DOHH2 (cell line): ENCODE results near the gene EXOC6B.

ENCODE experiments used
- H3F3A ChIP-seq: fragments of 200-600 bp; sonication (generic), shearing (Covaris generic); 2 replicates; pipeline ENCODE4 v1.6.0; 2016; ENCODE audit warnings: antibody characterized with exemption, mild to moderate bottlenecking; ENCODE audit not compliant: control insufficient read depth, insufficient read depth
- H3K27ac ChIP-seq: fragments of 200-600 bp; sonication (generic); 2 replicates; pipeline ENCODE4 v1.5.1; 2014; ENCODE audit warnings: low read depth, mild to moderate bottlenecking, low read length, moderate library complexity
- H3K27me3 ChIP-seq: fragments of 200-600 bp; sonication (generic); 2 replicates; pipeline ENCODE4 v1.6.1; 2014; ENCODE audit warnings: mild to moderate bottlenecking, low read length, mixed read lengths; ENCODE audit not compliant: control insufficient read depth
- H3K36me3 ChIP-seq: fragments of 200-600 bp; sonication (generic); 2 replicates; pipeline ENCODE4 v1.6.1; 2014; ENCODE audit warnings: mild to moderate bottlenecking, low read length, moderate library complexity, mixed read lengths; ENCODE audit not compliant: control insufficient read depth
- H3K4me1 ChIP-seq: fragments of 200-600 bp; sonication (generic); 2 replicates; pipeline ENCODE4 v1.6.1; 2014; ENCODE audit warnings: mild to moderate bottlenecking, low read length, mixed read lengths; ENCODE audit not compliant: control insufficient read depth
- H3K4me2 ChIP-seq: fragments of 200-600 bp; sonication (generic); 2 replicates; pipeline ENCODE4 v1.6.0; 2014; ENCODE audit warnings: mild to moderate bottlenecking, low read length, moderate library complexity
- H3K4me3 ChIP-seq: fragments of 200-600 bp; sonication (generic); 2 replicates; pipeline ENCODE4 v1.5.1; 2014; ENCODE audit warnings: mild to moderate bottlenecking, low read length, mixed read lengths
- H3K79me2 ChIP-seq: fragments of 200-600 bp; sonication (generic); 2 replicates; pipeline ENCODE4 v1.6.1; 2014; ENCODE audit warnings: mild to moderate bottlenecking, low read length, mixed read lengths; ENCODE audit not compliant: control insufficient read depth
- H3K9me2 ChIP-seq: fragments of 200-600 bp; sonication (generic); replicated peaks from 2 replicates; pipeline ENCODE4 v1.6.1; 2014; ENCODE audit warnings: mild to moderate bottlenecking, low read length, mixed read lengths; ENCODE audit not compliant: control insufficient read depth
- H3K9me3 ChIP-seq: fragments of 200-600 bp; sonication (generic); 2 replicates; pipeline ENCODE4 v1.6.1; 2014; ENCODE audit warnings: antibody characterized with exemption, low read length, mixed read lengths; ENCODE audit not compliant: control insufficient read depth, insufficient read depth
- H4K20me1 ChIP-seq: fragments of 200-600 bp; sonication (generic); 2 replicates; pipeline ENCODE4 v1.6.0; 2014; ENCODE audit warnings: low read depth, mild to moderate bottlenecking, antibody characterized with exemption, low read length, moderate library complexity; ENCODE audit not compliant: control insufficient read depth, insufficient read depth
- EZH2phosphoT487 ChIP-seq: fragments of 200-600 bp; sonication (generic); IDR thresholded peaks from 2 replicates; pipeline ENCODE4 v1.6.1; 2017; ENCODE audit warnings: borderline replicate concordance, mild to moderate bottlenecking, antibody characterized with exemption, low read length, moderate library complexity, mixed read lengths
- TF ChIP-seq, protein P1 (sequence below): fragments of 200-600 bp; sonication (generic); IDR thresholded peaks from one replicate; pipeline ENCODE4 v1.5.1; 2014; ENCODE audit warnings: antibody characterized with exemption, mild to moderate bottlenecking, low read depth, low read length; ENCODE audit not compliant: poor library complexity, severe bottlenecking

Gene EXOC6B

DNA sequence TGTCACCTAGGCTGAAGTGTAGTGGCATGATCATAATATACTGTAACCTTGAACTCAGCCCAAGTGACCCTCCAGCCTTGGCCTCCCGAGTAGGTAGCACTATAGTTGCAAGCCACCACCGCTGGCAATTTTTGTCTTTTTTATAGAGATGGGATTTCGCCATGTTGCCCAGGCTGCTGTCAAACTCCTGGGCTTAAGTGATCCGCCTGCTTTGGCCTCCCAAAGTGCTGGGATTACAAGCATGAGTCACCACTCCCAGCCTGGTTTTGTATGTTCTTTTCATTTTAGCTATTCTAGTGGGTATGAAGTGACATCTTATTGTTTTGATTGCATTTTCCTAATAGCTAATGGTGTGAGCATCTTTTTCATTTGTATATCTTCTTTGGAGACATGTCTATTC lies 11.3 kb upstream of the EXOC6B start:
- Histone ChIP-seq H3K9me3 (no peaks in the 10 kb centered on the region), H3K27ac (no peak overlapping the region), H3K4me2 (no peak overlapping the region), H3K4me3 (no peak overlapping the region), H3K9me2 (no peaks in the 10 kb centered on the region), H4K20me1 (no peaks in the 10 kb centered on the region), H3K79me2 (no peaks in the 10 kb centered on the region), H3K4me1 (no peaks in the 10 kb centered on the region), H3F3A (no peaks in the 10 kb centered on the region), H3K36me3 (no peaks in the 10 kb centered on the region), H3K27me3 (peaks cover 4% of the 10 kb centered on the region; the same call in 1 of the 2 replicates)
- TF ChIP-seq EZH2phosphoT487: no peak
- TF ChIP-seq, protein P1, sequence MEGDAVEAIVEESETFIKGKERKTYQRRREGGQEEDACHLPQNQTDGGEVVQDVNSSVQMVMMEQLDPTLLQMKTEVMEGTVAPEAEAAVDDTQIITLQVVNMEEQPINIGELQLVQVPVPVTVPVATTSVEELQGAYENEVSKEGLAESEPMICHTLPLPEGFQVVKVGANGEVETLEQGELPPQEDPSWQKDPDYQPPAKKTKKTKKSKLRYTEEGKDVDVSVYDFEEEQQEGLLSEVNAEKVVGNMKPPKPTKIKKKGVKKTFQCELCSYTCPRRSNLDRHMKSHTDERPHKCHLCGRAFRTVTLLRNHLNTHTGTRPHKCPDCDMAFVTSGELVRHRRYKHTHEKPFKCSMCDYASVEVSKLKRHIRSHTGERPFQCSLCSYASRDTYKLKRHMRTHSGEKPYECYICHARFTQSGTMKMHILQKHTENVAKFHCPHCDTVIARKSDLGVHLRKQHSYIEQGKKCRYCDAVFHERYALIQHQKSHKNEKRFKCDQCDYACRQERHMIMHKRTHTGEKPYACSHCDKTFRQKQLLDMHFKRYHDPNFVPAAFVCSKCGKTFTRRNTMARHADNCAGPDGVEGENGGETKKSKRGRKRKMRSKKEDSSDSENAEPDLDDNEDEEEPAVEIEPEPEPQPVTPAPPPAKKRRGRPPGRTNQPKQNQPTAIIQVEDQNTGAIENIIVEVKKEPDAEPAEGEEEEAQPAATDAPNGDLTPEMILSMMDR: no peak

DNA sequence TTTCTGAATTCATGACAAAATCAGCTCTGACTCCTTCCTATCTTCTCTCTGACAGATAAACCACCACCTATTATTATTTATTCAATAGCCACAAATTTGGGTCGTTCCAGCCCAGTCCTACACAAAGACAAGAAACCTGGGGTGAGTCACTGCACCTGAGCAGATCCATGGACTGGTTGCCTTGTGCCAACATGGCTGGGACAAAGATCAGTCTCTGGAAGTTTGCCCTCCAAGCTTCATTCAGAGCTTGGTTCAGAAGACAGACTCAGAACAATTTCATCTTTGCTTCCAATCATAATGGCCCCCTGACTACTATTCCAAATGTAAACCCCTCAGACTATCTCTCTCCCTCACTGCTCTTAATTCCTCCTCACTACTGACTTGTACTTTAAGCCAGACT lies 9.6 kb upstream of the EXOC6B start:
- H3K9me2 ChIP-seq: no peaks in the 10 kb centered on the region
- no peak overlapping the region for H3K27ac ChIP-seq
- no peaks in the 10 kb centered on the region for H3K9me3 ChIP-seq
- no peaks in the 10 kb centered on the region for H3F3A ChIP-seq
- no peak overlapping the region for H3K4me3 ChIP-seq
- no peaks in the 10 kb centered on the region for H4K20me1 ChIP-seq
- no peak overlapping the region for H3K4me2 ChIP-seq
- H3K4me1 ChIP-seq: no peaks in the 10 kb centered on the region
- H3K27me3 ChIP-seq: peaks cover 7% of the 10 kb centered on the region; the same call in 1 of the 2 replicates
- H3K79me2 ChIP-seq: no peaks in the 10 kb centered on the region
- TF ChIP-seq, protein P1: no peak
- no peak for TF ChIP-seq EZH2phosphoT487
- H3K36me3 ChIP-seq: no peaks in the 10 kb centered on the region

DNA sequence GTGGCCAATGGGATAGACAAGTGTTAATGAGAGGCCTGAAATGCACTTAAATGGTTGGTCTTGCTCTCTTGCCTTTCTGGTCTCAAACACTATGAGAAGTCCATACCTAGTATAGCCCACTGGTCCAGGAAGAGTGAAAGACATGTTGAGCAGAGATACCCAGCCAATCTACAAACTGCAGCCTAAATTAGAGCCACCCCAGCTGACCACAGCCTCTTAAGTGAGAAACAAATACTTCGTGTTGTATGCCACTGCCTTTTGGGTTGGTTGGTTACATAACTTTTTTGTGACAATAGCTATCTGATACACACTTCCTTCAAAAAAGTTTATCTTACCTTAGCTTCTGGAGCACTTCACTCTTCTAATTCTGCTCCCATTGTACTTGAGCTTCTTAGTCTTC lies 8.8 kb upstream of the EXOC6B start:
- Histone ChIP-seq H3K9me2 (no peaks in the 10 kb centered on the region), H3K79me2 (no peaks in the 10 kb centered on the region), H3K9me3 (no peaks in the 10 kb centered on the region), H3K27ac (no peak overlapping the region), H3K27me3 (peaks cover 12% of the 10 kb centered on the region; the same call in 1 of the 2 replicates), H3F3A (no peaks in the 10 kb centered on the region), H3K36me3 (no peaks in the 10 kb centered on the region), H3K4me2 (no peak overlapping the region), H4K20me1 (no peaks in the 10 kb centered on the region), H3K4me1 (no peaks in the 10 kb centered on the region), H3K4me3 (no peak overlapping the region)
- TF ChIP-seq, protein P1: no peak
- no peak for TF ChIP-seq EZH2phosphoT487
